ENCODE data around the gene ARVCF.

GRCh38 chr22:20061481-20061861 is 44.8 kb upstream of the ARVCF start:
- no peak for TF ChIP-seq CTCF (IDR thresholded peaks at IDR 0.05; ENCODE audit: low read length)
- TF ChIP-seq EZH2 (IDR thresholded peaks at IDR 0.05; ENCODE audit: borderline replicate concordance, low read length) = no peak

Measured in OCI-LY1 (cell line).